ENCODE results near the gene FBH1.
"Not testable (repeated sequence)": the region's sequence is repeated elsewhere in the genome, so short reads cannot be mapped to it uniquely, and the experiment has no call there.

FBH1 gene

GRCh38 chr10:5904227-5904626 is 14.2 kb downstream of the FBH1 start:
- no peak for DNase-seq

DNA sequence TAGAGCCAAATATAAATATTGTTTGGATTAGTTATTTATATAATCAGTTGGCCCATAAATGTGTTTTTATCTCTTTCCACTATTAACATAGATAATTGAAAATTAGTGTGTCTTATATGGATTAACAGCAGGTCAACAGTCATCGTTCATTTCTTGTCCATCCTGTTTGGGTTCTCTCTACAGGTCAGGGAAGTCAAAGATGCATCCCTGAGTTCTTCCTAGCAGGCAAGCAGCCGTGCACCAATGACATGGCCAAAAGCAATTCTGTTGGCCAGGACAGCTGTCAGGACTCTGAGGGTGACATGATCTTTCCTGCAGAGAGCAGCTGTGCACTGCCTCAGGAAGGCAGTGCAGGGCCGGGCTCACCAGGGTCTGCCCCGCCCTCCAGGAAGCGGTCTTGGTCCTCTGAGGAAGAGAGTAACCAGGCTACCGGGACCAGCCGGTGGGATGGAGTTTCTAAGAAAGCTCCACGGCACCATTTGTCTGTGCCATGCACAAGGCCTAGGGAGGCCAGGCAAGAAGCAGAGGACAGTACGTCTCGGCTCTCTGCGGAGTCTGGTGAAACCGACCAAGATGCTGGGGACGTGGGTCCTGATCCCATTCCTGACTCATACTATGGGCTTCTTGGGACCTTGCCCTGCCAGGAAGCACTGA is 15.9 kb downstream of the FBH1 start:
- no peak for DNase-seq

DNA sequence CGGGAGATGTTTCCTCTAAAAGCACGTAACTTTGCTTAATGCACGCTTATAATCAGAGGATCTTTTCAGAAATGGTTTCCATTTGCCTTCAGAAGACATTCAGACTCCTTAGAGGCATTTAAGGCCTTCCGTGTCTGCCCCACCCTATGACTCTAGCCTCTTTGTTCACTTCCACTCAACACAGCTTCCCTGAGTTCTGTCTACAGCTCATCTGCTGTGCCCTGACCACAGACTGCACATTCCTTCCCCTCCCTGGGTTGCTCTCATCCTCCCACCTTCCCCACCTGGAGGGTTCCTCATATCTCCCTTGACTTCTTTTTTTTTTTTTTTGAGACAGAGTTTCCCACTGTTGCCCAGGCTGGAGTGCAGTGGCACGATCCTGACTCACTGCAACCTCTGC is 16.6 kb downstream of the FBH1 start:
- no peak for DNase-seq

DNA sequence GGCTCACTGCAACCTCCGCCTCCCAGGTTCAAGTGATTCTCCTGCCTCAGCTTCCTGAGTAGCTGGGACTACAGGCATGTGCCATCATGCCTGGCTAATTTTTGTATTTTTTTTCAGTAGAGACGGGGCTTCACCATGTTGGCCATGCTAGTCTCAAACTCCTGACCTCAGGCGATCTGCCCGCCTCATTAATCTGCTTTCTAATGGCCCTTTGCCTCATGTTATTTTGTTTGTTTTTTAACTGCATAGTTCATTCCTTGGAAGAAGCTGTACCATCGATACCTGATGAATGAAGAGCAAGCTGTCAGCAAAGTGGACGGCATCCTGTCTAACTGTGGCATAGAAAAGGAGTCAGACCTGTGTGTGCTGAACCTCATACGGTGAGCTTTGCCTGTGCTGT is 18.6 kb downstream of the FBH1 start:
- not testable (repeated sequence) for DNase-seq

DNA sequence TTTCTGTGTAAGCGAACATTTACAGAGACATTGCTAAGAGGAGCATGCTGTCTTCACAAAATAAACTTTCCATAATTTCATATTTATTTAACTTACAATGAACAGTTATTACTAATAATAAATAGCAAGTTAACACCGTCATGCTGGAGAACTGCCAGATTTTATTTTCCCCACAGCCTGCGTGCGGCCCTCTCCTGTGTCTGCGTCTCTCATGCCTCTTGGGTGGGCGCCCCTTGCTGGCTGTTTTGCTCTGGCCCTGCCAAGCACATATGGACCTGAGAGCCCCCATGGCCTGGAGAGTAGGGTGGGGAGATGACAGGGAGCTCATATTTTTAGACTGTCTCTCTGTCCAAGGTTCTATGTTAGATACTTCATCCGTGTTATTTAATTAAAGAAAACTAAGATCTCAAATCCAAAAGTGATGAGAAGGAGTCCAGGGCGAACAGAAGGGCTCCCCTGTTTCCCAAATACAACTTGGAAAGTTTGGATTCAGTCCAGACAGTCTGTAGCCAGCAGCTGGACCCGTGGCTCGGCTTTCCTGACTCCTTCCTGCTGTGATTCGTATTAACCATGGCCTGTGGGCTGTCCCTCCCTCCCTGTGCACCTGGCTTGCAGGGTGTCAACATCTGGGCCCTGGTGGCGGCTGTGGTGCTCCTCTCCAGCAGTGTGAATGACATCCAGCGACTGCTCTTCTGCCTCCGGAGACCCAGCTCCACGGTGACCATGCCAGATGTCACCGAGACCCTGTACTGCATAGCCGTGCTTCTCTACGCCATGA is 20.5 kb downstream of the FBH1 start:
- DNase-seq = no peak

DNA sequence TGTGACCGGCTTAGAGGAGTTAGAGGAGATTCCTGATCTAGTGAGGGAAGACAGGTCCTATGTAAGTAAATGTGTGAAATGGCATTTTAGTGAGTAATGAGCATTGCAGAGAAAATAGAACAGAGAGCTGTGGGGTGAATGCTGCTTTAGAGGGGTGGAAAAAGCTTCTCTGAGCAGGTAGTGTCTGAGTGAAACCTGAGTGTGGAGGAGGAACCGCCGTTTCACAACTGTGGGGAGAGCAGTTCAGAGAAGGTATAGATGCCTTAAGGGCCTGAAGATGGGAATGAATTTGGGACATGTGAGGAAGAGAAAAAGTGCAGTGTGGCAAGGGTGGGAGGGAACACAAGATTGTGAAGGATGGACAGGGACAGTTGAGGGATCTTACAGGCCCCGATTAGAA is 21.6 kb downstream of the FBH1 start:
- no peak for DNase-seq

DNA sequence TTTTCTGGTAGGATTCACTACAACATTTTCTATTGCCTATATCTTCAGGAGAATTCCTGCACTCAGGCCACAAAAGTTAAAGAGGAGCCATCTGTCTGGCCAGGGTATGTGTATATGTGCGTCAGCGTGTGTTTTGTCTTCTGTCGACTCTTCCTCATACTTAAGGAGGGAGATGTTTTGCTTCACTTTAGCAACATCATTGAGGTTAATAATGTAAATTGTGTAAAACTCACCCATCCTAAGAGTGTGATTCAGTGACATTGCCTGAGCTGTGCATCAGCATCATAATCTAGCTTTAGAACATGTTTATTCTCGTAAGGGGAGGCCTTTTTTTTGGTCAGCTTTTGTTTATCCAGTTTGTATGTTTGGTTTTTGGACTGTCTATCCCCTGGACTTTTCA is 23.7 kb downstream of the FBH1 start:
- DNase-seq = no peak

- no peak for DNase-seq
Measured at GRCh38 chr10:5915451-5915850, 25.4 kb downstream of the FBH1 start.

DNA sequence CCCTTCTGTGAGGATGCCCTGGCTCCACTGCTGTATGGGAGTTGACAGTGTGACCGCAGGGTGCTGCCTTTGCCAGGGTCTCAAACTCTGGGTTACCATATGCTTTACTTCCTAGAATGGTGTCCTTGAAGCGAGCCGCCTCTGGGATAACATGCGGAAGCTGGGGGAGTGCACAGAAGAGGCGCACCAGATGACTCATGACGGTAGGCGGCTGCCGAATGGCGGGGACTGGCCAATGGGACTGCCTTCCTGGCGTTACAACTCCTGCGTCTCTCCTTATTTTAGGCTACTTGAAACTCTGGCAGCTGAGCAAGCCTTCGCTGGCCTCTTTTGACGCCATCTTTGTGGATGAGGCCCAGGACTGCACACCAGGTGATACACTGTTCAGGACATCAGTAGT is 27.3 kb downstream of the FBH1 start:
- DNase-seq = no peak

DNA sequence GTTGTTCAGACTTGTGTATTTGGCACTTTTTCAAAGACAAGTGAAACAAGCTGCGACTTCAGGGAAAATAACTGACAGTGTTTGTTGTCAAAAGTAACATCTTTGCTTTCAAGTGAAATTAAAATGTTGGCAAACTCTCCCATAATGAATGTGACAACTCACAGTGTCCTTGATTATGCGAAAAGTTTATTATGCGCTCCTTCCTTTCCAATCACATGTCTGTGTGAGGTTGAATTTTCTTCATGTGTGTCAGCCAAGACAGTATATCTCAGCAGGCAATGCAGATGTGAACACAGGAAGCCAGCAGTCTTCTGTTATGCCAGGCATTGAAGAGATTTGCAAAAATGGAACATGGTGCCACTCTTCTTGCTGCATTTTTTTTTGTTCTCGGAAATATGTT is 28.7 kb downstream of the FBH1 start:
- DNase-seq = no peak

GRCh38 chr10:5919568-5919967 is 29.5 kb downstream of the FBH1 start:
- no peak for DNase-seq

- DNase-seq = no peak
Measured at GRCh38 chr10:5921746-5922145, 31.7 kb downstream of the FBH1 start.

DNA sequence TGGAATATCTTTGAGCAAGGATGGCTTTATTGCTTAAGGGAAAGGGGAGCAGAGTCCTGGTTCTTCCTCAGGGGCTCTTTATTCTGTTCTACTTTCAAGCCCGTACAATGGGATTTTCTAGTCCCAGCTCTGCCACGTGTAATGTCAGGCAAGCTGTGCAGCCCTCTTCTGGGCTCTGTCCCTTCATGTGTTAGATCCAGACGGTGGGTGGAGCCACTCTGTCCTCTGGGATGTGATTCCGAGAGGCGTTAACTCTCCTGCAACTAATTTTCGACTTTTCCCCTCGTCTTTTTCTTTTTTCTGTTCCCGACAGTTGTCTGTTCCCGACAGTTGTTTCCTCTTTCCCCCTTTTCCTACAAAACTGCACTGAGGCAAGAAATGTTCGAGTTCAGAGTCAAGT is 34.8 kb downstream of the FBH1 start:
- DNase-seq = no peak

GRCh38 chr10:5927306-5927705 is 37.3 kb downstream of the FBH1 start:
- DNase-seq = no peak

- DNase-seq = no peak
Measured at GRCh38 chr10:5929442-5929841, 39.4 kb downstream of the FBH1 start.

- no peak for DNase-seq
Measured at GRCh38 chr10:5930272-5930671, 40.2 kb downstream of the FBH1 start.

DNA sequence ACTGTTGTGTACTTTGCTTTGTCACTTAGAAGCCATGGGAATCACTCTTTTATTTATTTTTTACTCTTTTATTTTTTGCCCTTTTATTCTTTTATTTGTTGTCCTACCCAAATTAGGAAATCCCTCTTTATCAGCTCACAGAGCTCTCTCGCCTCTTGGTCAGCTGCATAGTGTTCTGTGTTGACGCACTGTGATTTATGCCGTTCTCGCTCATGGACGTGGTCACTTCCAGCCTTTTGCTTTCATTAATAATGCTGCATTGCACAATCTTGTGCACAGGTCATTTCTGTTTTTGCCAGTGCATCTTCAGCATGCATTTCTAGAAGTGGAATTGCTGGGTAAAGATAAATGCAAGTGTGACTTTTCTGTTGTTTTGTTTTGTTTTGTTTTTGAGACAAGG is 42.3 kb downstream of the FBH1 start:
- no peak for DNase-seq

GRCh38 chr10:5933909-5934546 is 44.0 kb downstream of the FBH1 start:
- no peak for DNase-seq

GRCh38 chr10:5935628-5936027 is 45.6 kb downstream of the FBH1 start:
- DNase-seq = no peak

- no peak for DNase-seq
Measured at GRCh38 chr10:5937016-5937415, 47.0 kb downstream of the FBH1 start.

DNA sequence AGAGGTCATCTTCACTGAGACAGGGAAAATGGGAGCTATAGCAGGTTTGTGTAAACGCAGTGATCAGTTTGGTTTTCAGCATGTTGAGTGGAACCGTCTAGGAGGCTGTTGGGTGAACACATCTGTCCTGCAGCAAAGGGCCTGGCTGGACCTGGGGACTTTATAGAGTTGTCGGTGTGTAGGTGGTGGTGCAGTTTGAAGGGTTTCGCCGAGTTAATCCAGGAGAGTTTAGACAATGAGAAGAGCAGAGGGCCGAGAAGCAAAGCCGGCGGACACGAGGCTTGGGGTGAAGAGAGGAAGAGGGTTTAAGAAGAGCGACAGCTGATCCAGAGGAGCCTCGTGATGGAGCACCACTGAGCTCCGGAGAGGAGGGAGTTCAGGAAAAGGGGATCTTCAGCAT is 48.2 kb downstream of the FBH1 start:
- no peak for DNase-seq

DNA sequence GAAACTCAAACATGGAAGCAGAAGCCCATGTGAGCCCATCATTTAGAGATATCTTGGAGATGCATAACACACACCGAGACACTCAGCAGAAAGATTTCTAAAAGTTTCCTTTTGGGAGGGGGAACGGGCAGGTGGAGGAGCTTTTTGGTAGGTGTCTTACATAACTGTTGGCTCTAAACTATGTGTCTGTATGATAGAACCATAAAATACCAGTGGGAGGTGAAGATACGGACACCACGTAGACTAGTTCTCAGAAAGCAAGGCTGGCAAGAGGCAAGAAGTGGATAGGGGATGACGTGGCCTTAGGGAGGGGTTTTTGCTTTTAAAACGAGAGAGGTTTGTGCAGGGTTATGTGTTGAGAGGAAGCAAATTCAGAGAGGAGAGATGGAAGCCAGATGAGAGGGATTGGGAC is 50.8 kb downstream of the FBH1 start:
- no peak for DNase-seq

- DNase-seq = no peak
Measured at GRCh38 chr10:5941579-5941978, 51.5 kb downstream of the FBH1 start.

GRCh38 chr10:5942001-5942400 is 52.0 kb downstream of the FBH1 start:
- no peak for DNase-seq

All from stimulated activated naive CD4-positive, alpha-beta T cell (primary cell).